Endothelial cell (in vitro differentiated cells): ENCODE data around the gene PPME1. TPM values are rescaled to one million over a fixed set of nuclear protein-coding genes. Genes with fewer than 3 reads are reported as not detected.

Source experiments
- DNase-seq: peaks from one replicate; pipeline ENCODE4 v3.0.0; 2021; ENCODE audit warnings: low spot score
- H3K27ac Mint-ChIP-seq: one replicate; pipeline ENCODE4 v1.8.0; 2021; ENCODE audit warnings: mixed read lengths, inconsistent platforms; ENCODE audit not compliant: unreplicated experiment
- H3K27me3 Mint-ChIP-seq: one replicate; pipeline ENCODE4 v1.8.0; 2021; ENCODE audit warnings: mild to moderate bottlenecking, moderate library complexity, mixed read lengths, inconsistent platforms; ENCODE audit not compliant: unreplicated experiment
- H3K36me3 Mint-ChIP-seq: one replicate; pipeline ENCODE4 v1.8.0; 2021; ENCODE audit warnings: mild to moderate bottlenecking, low read depth, mixed read lengths, inconsistent platforms; ENCODE audit not compliant: unreplicated experiment
- H3K4me1 Mint-ChIP-seq: one replicate; pipeline ENCODE4 v1.8.0; 2021; ENCODE audit warnings: mild to moderate bottlenecking, mixed read lengths, inconsistent platforms; ENCODE audit not compliant: unreplicated experiment
- H3K4me3 Mint-ChIP-seq: one replicate; pipeline ENCODE4 v1.8.0; 2021; ENCODE audit warnings: mild to moderate bottlenecking, mixed read lengths, inconsistent platforms; ENCODE audit not compliant: unreplicated experiment
- H3K9me3 Mint-ChIP-seq: one replicate; pipeline ENCODE4 v1.8.0; 2021; ENCODE audit warnings: mixed read lengths, inconsistent platforms; ENCODE audit not compliant: unreplicated experiment
- total RNA-seq: library from RNA; stranded (reverse); fragmentation: NEBNext Ultra II Directional; extraction: Animal tissue kit (Norgen Biotek cat#: 25700); gene quantifications from one replicate; pipeline ENCODE4 v1.2.1, GENCODE V29; 2021; ENCODE audit not compliant: unreplicated experiment
- TF ChIP-seq, protein P1 (sequence below): fragments of 200-600 bp; sonication (generic); IDR thresholded peaks from one replicate; pipeline ENCODE4 v1.5.0; 2021; ENCODE audit warnings: antibody characterized with exemption; ENCODE audit not compliant: unreplicated experiment

The PPME1 gene
- total RNA-seq, 1 donor from 2014 or later, result 27.2 TPM

DNA sequence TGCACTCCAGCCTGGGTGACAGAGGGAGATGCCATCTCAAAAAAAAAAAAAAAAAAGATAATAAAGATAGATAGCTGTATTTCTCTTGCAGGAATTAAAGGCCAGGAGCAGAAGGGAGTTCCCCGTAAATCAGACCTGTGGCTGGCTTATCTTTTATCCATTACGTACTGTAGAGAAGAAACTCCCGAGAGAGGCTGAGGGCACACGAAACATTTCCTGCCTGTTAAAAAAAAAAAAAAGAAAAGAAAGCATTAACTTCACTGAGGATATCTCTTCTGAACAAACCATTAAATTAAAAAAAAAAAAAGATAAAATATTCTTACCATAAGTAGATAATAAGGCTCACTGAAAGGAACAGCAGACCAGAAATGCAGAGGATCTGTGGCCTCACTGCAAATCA is 117.8 kb downstream of the PPME1 start:
- Mint-ChIP-seq H3K9me3 (no peaks in the 10 kb centered on the region), H3K4me1 (no peaks in the 10 kb centered on the region), H3K27me3 (peaks cover 1% of the 10 kb centered on the region), H3K36me3 (no peaks in the 10 kb centered on the region), H3K4me3 (no peak overlapping the region), H3K27ac (no peak overlapping the region)
- TF ChIP-seq, protein P1, sequence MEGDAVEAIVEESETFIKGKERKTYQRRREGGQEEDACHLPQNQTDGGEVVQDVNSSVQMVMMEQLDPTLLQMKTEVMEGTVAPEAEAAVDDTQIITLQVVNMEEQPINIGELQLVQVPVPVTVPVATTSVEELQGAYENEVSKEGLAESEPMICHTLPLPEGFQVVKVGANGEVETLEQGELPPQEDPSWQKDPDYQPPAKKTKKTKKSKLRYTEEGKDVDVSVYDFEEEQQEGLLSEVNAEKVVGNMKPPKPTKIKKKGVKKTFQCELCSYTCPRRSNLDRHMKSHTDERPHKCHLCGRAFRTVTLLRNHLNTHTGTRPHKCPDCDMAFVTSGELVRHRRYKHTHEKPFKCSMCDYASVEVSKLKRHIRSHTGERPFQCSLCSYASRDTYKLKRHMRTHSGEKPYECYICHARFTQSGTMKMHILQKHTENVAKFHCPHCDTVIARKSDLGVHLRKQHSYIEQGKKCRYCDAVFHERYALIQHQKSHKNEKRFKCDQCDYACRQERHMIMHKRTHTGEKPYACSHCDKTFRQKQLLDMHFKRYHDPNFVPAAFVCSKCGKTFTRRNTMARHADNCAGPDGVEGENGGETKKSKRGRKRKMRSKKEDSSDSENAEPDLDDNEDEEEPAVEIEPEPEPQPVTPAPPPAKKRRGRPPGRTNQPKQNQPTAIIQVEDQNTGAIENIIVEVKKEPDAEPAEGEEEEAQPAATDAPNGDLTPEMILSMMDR, result no peak
- no peak for DNase-seq

- H3K27ac Mint-ChIP-seq, result no peak overlapping the region
- DNase-seq, result no peak
- H3K4me1 Mint-ChIP-seq, result peaks cover 5% of the 10 kb centered on the region
- peaks cover 3% of the 10 kb centered on the region for H3K27me3 Mint-ChIP-seq
- TF ChIP-seq, protein P1, result no peak
- no peaks in the 10 kb centered on the region for H3K36me3 Mint-ChIP-seq
- H3K4me3 Mint-ChIP-seq, result no peak overlapping the region
- no peaks in the 10 kb centered on the region for H3K9me3 Mint-ChIP-seq
Observed at GRCh38 chr11:74297484-74297883, 126.4 kb downstream of the PPME1 start.

- H3K27me3 Mint-ChIP-seq, result peaks cover 2% of the 10 kb centered on the region
- no peaks in the 10 kb centered on the region for H3K9me3 Mint-ChIP-seq
- peaks cover 5% of the 10 kb centered on the region for H3K4me1 Mint-ChIP-seq
- no peak overlapping the region for H3K27ac Mint-ChIP-seq
- no peak overlapping the region for H3K4me3 Mint-ChIP-seq
- DNase-seq, result no peak
- H3K36me3 Mint-ChIP-seq, result no peaks in the 10 kb centered on the region
- TF ChIP-seq, protein P1, result no peak
Observed at GRCh38 chr11:74299015-74299414, 127.9 kb downstream of the PPME1 start.

Other genes starting within 250 kb of the PPME1 start
- 0.36 TPM for gene DNAJB13, start 220.3 kb upstream of the PPME1 start, total RNA-seq
- 12.8 TPM for gene UCP2, start 188.4 kb upstream of the PPME1 start, total RNA-seq
- 1.6 TPM for gene UCP3, start 162.2 kb upstream of the PPME1 start, total RNA-seq
- 23.9 TPM for gene C2CD3, start 287 bp upstream of the PPME1 start, total RNA-seq
- 0.64 TPM for gene P4HA3, start 140.4 kb downstream of the PPME1 start, total RNA-seq
- gene PGM2L1, start 227.1 kb downstream of the PPME1 start, total RNA-seq, result 51.3 TPM